Adrenal gland (tissue), 5 donors: ENCODE measurements around the gene MFNG.
"Not testable (repeated sequence)": the region's sequence is repeated elsewhere in the genome, so short reads cannot be mapped to it uniquely, and the experiment has no call there.

ENCODE experiments used
- CTCF ChIP-seq, 6 experiments: fragments of 450-650 bp in 4 of 6; fragments of 200-600 bp in 2 of 6; sonication (generic) in 1 of 6; IDR thresholded peaks; 1 replicate in 5 of 6; 2 replicates in 1 of 6; pipeline versions ENCODE4 v1.5.1 to v1.8.0; 2016 to 2021; ENCODE audit warnings: antibody characterized with exemption in 6 of 6, mild to moderate bottlenecking in 2 of 6, moderate library complexity in 1 of 6
- POLR2A ChIP-seq, 2 donors: fragments of 450-650 bp; IDR thresholded peaks; one replicate each; pipeline ENCODE4 v1.6.1; 2017; ENCODE audit warnings: antibody characterized with exemption in 2 of 2, mild to moderate bottlenecking in 2 of 2, moderate library complexity in 1 of 2
- donor health status: DM: no; HTN: no; CAD: no.

- TF ChIP-seq POLR2A, CTCF (IDR thresholded peaks at IDR 0.05): not testable (repeated sequence)
These were observed 41.0 kb upstream of the MFNG start for GRCh38 chr22:37527081-37527752.
